Sigmoid colon (tissue), 4 donors: ENCODE results near the gene THEM5.

Experiments
- EP300 ChIP-seq, 4 donors: sonication (generic); formaldehyde crosslinking; IDR thresholded peaks; one replicate each; pipeline ENCODE4 v1.6.1; 2017; ENCODE audit warnings: antibody characterized with exemption in 4 of 4
- POLR2A ChIP-seq, 2 donors: fragments of 450-650 bp; IDR thresholded peaks; one replicate each; pipeline ENCODE4 v1.6.1; 2016; ENCODE audit warnings: antibody characterized with exemption in 2 of 2, mild to moderate bottlenecking in 2 of 2, moderate library complexity in 2 of 2
- TF ChIP-seq, protein P1 (sequence below), 4 experiments: fragments of 450-650 bp in 3 of 4; fragments of 200-600 bp in 1 of 4; IDR thresholded peaks; one replicate each; pipeline ENCODE4 v1.5.1; 2016 to 2019; ENCODE audit warnings: antibody characterized with exemption in 4 of 4, mild to moderate bottlenecking in 3 of 4, moderate library complexity in 2 of 4

- TF ChIP-seq POLR2A (IDR thresholded peaks at IDR 0.05): no peak
- TF ChIP-seq, protein P1, sequence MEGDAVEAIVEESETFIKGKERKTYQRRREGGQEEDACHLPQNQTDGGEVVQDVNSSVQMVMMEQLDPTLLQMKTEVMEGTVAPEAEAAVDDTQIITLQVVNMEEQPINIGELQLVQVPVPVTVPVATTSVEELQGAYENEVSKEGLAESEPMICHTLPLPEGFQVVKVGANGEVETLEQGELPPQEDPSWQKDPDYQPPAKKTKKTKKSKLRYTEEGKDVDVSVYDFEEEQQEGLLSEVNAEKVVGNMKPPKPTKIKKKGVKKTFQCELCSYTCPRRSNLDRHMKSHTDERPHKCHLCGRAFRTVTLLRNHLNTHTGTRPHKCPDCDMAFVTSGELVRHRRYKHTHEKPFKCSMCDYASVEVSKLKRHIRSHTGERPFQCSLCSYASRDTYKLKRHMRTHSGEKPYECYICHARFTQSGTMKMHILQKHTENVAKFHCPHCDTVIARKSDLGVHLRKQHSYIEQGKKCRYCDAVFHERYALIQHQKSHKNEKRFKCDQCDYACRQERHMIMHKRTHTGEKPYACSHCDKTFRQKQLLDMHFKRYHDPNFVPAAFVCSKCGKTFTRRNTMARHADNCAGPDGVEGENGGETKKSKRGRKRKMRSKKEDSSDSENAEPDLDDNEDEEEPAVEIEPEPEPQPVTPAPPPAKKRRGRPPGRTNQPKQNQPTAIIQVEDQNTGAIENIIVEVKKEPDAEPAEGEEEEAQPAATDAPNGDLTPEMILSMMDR (IDR thresholded peaks at IDR 0.05): no peak
- no peak for TF ChIP-seq EP300 (IDR thresholded peaks at IDR 0.05)
These were observed 47.3 kb downstream of the THEM5 start for GRCh38 chr1:151806170-151806569.
